Sigmoid colon (tissue), 7 donors: ENCODE results near the gene GJA3. TPM values are rescaled to one million over a fixed set of nuclear protein-coding genes. Genes with fewer than 3 reads are reported as not detected.

Experiments used
- DNase-seq: peaks from one replicate; pipeline ENCODE4 v3.0.0-alpha.2; 2019
- H3K27ac ChIP-seq, 4 donors: fragments of 200-600 bp; sonication (generic); one replicate each; pipeline ENCODE4 v1.5.1; 2016 to 2019; ENCODE audit warnings: mild to moderate bottlenecking in 1 of 4
- H3K27me3 ChIP-seq, 3 donors: fragments of 200-600 bp; sonication (generic); one replicate each; pipeline ENCODE4 v1.5.1; 2019; ENCODE audit warnings: mild to moderate bottlenecking in 1 of 3
- H3K36me3 ChIP-seq, 4 donors: fragments of 200-600 bp; sonication (generic); one replicate each; pipeline ENCODE4 v1.5.1; 2016 to 2019
- H3K4me1 ChIP-seq, 4 donors: fragments of 200-600 bp; sonication (generic); one replicate each; pipeline ENCODE4 v1.5.1; 2017 to 2019
- H3K4me3 ChIP-seq, 4 donors: fragments of 200-600 bp; sonication (generic); one replicate each; pipeline ENCODE4 v1.5.1; 2017 to 2019; ENCODE audit warnings: mild to moderate bottlenecking in 2 of 4, moderate library complexity in 1 of 4
- H3K9me3 ChIP-seq, 4 donors: fragments of 200-600 bp in 3 of 4; sonication (generic) in 3 of 4; one replicate each; pipeline versions ENCODE4 v1.5.1 to v1.6.1; 2013 to 2019
- CTCF ChIP-seq, 4 experiments: fragments of 450-650 bp in 3 of 4; fragments of 200-600 bp in 1 of 4; IDR thresholded peaks; one replicate each; pipeline ENCODE4 v1.5.1; 2016 to 2019; ENCODE audit warnings: antibody characterized with exemption in 4 of 4, mild to moderate bottlenecking in 3 of 4, moderate library complexity in 2 of 4
- EP300 ChIP-seq, 4 donors: sonication (generic); formaldehyde crosslinking; IDR thresholded peaks; one replicate each; pipeline ENCODE4 v1.6.1; 2017; ENCODE audit warnings: antibody characterized with exemption in 4 of 4
- POLR2A ChIP-seq, 2 donors: fragments of 450-650 bp; IDR thresholded peaks; one replicate each; pipeline ENCODE4 v1.6.1; 2016; ENCODE audit warnings: antibody characterized with exemption in 2 of 2, mild to moderate bottlenecking in 2 of 2, moderate library complexity in 2 of 2
- POLR2AphosphoS5 ChIP-seq, 4 donors: sonication (generic); formaldehyde crosslinking; IDR thresholded peaks; one replicate each; pipeline ENCODE4 v1.6.1; 2017; ENCODE audit warnings: antibody characterized with exemption in 4 of 4
- WGBS, 2 donors: extraction: QIAGEN DNeasy Blood & Tissue Kit; methylation state at CpG; one replicate each; pipeline ENCODE4 v1.1.7; 2013; 5-methylcytosine and 5-hydroxymethylcytosine counted together
- intact Hi-C: fragments of 100-400 bp; cut with DNase I; formaldehyde crosslinking; loops from one replicate; pipeline ENCODE4 v1.15.1; 2023
- polyA plus RNA-seq, 3 donors: library from polyadenylated mRNA; stranded (reverse); fragments of 200-250 nt; gene quantifications; one replicate each; pipeline ENCODE4 v1.2.3, GENCODE V29; 2013
- total RNA-seq, 4 donors: library from RNA; depleted of rRNA; stranded (reverse); fragments of >200 nt; gene quantifications; one replicate each; pipeline ENCODE4 v1.1.0, GENCODE V29; 2016
- donor health status: healthy with polysubstance abuse.
- donor health status: Bipolar disorder and iron deficiency.
- donor health status: healthy.

Gene GJA3
- total and polyA plus RNA-seq, 7 donors: 0.10 TPM; not detected in 6

DNA sequence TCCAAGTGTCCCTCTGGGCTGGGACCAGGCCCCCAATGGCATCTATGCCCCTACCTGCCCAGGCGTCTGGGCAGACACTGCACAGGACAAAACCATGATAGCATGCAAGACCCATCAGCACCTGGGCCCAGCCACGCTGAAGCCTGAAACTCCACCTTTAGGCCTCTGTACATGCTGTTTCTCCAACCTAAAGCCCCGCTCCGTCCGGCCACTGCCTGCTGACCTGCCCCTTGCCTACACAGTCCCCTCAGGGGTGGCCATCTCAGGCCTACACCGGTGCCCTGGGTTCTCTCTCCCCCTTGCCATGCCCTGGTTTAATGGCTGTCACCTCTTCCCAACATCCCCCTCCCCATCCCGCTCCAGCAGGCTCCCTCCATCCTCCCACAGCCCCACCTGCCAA is 15.3 kb downstream of the GJA3 start:
- Histone ChIP-seq H3K27me3 (peaks cover 13 to 66% (median 20%) of the 10 kb centered on the region in 3 donors), H3K4me1 (peaks cover 0 to 10% (median 8%) of the 10 kb centered on the region in 4 donors), H3K36me3 (no peaks in the 10 kb centered on the region), H3K4me3 (no peak overlapping the region), H3K27ac (no peak overlapping the region), H3K9me3 (no peaks in the 10 kb centered on the region)
- 80 to 87% methylated on average over 7 of the region's 7 CpGs for WGBS, 2 donors
- DNase-seq: no peak
- intact Hi-C loops: no loop called here
- TF ChIP-seq POLR2AphosphoS5 (IDR thresholded peaks at IDR 0.05) (no peak), CTCF (IDR thresholded peaks at IDR 0.05) (no peak), POLR2A (IDR thresholded peaks at IDR 0.05) (no peak), EP300 (IDR thresholded peaks at IDR 0.05) (no peak)

GRCh38 chr13:20144141-20144850 is 16.6 kb downstream of the GJA3 start:
- WGBS, 2 donors: 85 to 86% methylated on average over 12 of the region's 12 CpGs
- Histone ChIP-seq H3K27me3 (peaks cover 13 to 65% (median 24%) of the 10 kb centered on the region in 3 donors), H3K9me3 (no peaks in the 10 kb centered on the region), H3K4me1 (peaks cover 0 to 10% (median 8%) of the 10 kb centered on the region in 4 donors), H3K4me3 (no peak overlapping the region), H3K36me3 (no peaks in the 10 kb centered on the region), H3K27ac (no peak overlapping the region)
- DNase-seq: no peak
- TF ChIP-seq POLR2AphosphoS5 (IDR thresholded peaks at IDR 0.05): no peak
- no peak for TF ChIP-seq EP300 (IDR thresholded peaks at IDR 0.05)
- TF ChIP-seq POLR2A (IDR thresholded peaks at IDR 0.05): no peak
- no peak for TF ChIP-seq CTCF (IDR thresholded peaks at IDR 0.05)
- intact Hi-C loops: no loop called here

- 88 to 91% methylated on average over 30 of the region's 30 CpGs for WGBS, 2 donors
- H3K4me3 ChIP-seq: no peak overlapping the region
- TF ChIP-seq CTCF (IDR thresholded peaks at IDR 0.05): no peak
- TF ChIP-seq POLR2AphosphoS5 (IDR thresholded peaks at IDR 0.05): no peak
- no peak for TF ChIP-seq POLR2A (IDR thresholded peaks at IDR 0.05)
- no peak for TF ChIP-seq EP300 (IDR thresholded peaks at IDR 0.05)
- no peak overlapping the region for H3K27ac ChIP-seq
- H3K9me3 ChIP-seq: no peaks in the 10 kb centered on the region
- no peaks in the 10 kb centered on the region for H3K36me3 ChIP-seq
- no peak for DNase-seq
- intact Hi-C loops: no loop called here
- peaks cover 0 to 10% (median 8%) of the 10 kb centered on the region in 4 donors for H3K4me1 ChIP-seq
- H3K27me3 ChIP-seq: peaks cover 13 to 69% (median 26%) of the 10 kb centered on the region in 3 donors
These were observed 17.8 kb downstream of the GJA3 start for GRCh38 chr13:20142927-20143480.

- Histone ChIP-seq H3K27ac (no peak overlapping the region), H3K27me3 (peaks cover 13 to 76% (median 34%) of the 10 kb centered on the region in 3 donors), H3K4me1 (peaks cover 0 to 10% (median 8%) of the 10 kb centered on the region in 4 donors), H3K4me3 (peak overlapping the region in 1 of 4 donors; percentile 12), H3K36me3 (no peaks in the 10 kb centered on the region), H3K9me3 (no peaks in the 10 kb centered on the region)
- 31 to 40% methylated on average over 84 of the region's 84 CpGs for WGBS, 2 donors
- intact Hi-C loops: no loop called here
- TF ChIP-seq CTCF (IDR thresholded peaks at IDR 0.05) (no peak), POLR2AphosphoS5 (IDR thresholded peaks at IDR 0.05) (no peak), POLR2A (IDR thresholded peaks at IDR 0.05) (no peak), EP300 (IDR thresholded peaks at IDR 0.05) (no peak)
- no peak for DNase-seq
These were observed 18.6 kb downstream of the GJA3 start for GRCh38 chr13:20142023-20142926.
